Ureter (tissue), 1 donor: ENCODE measurements around the gene PARD3B. TPM values are rescaled to one million over a fixed set of nuclear protein-coding genes. Genes with fewer than 3 reads are reported as not detected.
A peak's percentile ranks its signal among the peaks of the same experiment; 100 is the strongest.

Source experiments
- DNase-seq: peaks from one replicate; pipeline ENCODE4 v3.0.0-alpha.2; 2020; ENCODE audit warnings: low spot score
- total RNA-seq: library from RNA; stranded (reverse); gene quantifications from one replicate; pipeline ENCODE4 v1.2.4, GENCODE V29; 2023
- donor health status: DM: yes; HTN: yes; CAD: no.

The PARD3B gene, protein sequence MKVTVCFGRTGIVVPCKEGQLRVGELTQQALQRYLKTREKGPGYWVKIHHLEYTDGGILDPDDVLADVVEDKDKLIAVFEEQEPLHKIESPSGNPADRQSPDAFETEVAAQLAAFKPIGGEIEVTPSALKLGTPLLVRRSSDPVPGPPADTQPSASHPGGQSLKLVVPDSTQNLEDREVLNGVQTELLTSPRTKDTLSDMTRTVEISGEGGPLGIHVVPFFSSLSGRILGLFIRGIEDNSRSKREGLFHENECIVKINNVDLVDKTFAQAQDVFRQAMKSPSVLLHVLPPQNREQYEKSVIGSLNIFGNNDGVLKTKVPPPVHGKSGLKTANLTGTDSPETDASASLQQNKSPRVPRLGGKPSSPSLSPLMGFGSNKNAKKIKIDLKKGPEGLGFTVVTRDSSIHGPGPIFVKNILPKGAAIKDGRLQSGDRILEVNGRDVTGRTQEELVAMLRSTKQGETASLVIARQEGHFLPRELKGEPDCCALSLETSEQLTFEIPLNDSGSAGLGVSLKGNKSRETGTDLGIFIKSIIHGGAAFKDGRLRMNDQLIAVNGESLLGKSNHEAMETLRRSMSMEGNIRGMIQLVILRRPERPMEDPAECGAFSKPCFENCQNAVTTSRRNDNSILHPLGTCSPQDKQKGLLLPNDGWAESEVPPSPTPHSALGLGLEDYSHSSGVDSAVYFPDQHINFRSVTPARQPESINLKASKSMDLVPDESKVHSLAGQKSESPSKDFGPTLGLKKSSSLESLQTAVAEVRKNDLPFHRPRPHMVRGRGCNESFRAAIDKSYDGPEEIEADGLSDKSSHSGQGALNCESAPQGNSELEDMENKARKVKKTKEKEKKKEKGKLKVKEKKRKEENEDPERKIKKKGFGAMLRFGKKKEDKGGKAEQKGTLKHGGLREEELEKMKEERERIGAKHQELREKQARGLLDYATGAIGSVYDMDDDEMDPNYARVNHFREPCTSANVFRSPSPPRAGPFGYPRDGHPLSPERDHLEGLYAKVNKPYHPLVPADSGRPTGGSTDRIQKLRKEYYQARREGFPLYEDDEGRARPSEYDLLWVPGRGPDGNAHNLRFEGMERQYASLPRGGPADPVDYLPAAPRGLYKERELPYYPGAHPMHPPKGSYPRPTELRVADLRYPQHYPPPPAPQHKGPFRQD (N-terminal part only)
- 31.4 TPM for total RNA-seq

DNA sequence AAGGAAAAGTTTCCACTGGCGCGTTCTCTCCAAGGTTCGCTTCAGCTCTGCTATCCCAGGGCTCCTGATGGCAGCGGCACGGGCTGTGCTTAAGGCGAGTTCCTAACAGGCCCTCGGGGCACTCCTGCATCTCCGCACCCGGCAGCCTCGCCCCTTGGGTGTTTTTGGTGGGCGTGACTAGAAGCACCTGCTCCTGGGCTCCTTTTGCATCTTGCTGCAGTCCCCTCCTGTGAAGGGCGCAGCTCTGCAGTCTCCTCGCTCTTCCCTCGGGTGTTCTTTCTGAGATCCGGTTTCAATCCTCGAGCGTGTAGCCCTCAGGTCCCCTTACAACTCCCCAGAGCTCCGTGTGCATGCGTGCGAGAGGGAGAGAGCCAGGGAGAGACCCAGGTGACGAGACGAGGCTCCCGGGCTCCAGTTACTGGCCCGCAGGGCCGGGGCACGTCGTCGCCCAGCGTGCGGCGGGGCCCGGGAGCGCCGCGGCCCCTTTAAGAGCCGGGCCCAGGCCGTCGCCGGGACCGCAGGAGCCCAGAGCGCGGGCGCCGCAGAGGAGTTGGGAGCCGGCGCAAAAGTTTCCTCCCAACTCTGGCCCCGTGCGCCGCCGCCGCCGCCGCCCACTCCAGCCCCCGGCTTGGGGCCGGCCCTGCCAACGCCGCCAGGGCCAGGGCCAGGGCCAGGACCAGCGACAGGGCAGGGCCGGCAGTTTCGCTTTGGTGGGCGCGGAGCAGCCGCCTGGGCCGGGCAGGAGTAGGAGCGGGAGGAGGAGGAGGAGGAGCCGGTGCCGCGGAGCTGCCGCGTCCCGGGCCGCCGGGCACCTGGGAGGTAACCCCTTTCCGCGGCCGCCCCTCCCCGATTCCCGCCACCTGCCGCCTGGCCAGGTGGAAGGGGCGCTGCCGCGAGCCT lies at the start of gene PARD3B:
TSS of gene PARD3B (plus strand) at position 515 of the 900 bp plus-strand sequence. CDS start 525 bp downstream, outside the sequence.
- DNase-seq = peak; percentile 59

DNA sequence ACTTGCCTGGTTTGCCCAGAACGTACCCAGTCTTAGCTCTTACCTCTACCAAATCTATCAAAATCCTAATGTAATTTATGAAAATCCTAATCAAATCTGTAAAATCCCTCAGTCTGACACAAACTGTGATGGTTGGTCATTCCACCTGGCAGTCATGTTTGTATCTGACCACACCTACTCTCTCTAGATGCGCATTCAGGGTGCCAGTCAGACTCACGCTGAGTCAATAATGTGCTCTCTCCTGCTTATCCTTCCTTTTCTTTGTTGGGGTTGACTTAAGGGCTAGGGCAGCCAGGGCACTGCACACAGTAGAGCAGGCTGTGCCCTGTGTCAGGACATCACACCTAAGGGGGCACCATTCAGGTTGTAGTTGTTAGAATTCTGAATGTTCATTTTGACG lies 48.5 kb upstream of the PARD3B start:
- no peak for DNase-seq

DNA sequence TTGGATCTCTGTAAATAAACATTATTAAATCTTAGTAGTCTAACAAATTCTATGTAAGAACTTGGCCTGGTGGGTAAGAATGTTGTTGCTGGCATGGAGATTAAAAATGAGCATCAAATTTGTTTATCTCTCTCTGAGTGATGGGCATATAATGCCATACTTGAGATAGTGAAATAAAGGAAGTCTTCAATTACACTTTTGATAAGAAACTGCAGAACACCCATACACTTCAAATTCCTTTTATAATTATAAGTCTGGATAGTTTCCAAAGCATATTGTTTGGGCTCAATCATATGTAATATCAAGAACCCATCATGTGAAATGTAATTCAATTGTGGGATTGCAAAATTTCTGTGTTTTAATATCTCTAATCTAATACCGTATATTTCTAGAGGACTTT lies 47.4 kb upstream of the PARD3B start:
- DNase-seq = no peak

DNA sequence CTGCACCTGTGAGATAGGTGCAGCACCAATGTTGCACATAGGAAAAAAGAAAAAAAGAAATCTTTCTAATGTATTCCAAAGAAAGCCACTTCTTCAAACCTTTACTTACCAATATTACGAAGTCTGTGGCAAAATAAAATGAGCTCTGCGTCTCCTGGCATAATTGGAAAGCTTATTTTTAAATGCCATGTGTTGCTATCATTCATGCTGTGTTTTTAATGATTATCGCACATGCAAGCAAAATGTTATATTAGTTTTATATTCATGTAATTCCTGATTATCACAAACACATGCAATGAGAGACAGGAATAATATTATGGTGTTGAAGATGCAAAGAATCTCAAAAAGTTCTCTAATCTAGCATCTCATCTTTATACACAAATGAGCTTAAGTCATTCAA lies 47.0 kb upstream of the PARD3B start:
- no peak for DNase-seq

DNA sequence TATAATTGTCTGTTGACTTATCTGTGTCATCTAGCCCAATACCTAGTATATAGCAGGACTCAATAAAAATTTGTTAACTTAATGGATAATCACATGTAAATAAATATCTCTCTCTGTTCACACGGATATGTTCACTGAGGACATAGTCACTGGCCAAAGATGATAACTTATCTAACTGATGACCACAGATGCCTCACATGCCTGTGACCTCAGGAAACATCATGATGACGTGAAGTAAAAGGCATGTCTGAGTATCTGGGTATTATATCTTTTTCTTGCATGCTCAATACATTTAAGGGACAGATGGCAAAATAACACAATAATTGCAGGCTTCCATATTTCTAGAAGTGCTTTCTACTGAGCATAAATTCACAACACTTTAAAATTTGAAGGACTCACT lies 41.4 kb upstream of the PARD3B start:
- no peak for DNase-seq

DNA sequence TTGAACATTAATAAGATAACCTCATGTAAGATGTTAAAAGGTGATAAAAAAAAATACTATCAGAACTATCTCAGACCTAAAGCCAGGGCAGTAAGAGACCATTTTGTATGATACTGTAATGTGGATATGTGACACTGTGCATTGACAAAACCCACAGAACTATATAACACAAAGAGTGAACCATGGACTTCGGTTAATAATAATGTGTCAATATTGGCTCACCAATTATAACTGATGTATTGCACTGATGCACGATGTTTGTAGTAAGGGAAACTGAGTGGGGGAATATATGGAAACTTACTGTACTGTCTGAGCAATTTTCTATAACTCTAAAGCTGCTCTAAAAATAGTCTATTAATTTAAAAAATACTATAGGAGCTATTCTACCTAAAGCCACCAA lies 40.7 kb upstream of the PARD3B start:
- no peak for DNase-seq

DNA sequence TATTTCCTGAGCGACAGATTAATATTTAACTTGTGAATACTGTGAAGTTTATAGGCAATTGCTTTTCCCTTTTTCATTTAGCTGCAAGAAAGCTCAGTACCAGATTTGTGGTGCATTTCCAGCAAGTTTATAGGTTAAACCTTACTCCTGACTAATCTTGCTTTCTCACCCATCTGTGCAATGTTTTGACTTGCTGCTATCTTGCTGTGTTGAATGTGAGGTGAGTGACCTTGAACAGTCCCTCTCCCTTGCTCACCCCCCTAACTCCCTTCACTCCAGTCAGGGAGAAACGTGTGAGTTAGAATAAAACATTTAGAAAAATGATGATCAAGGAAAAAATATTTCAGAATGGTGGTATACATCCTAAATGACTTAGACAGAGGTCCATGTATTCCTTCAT lies 39.8 kb upstream of the PARD3B start:
- no peak for DNase-seq

DNA sequence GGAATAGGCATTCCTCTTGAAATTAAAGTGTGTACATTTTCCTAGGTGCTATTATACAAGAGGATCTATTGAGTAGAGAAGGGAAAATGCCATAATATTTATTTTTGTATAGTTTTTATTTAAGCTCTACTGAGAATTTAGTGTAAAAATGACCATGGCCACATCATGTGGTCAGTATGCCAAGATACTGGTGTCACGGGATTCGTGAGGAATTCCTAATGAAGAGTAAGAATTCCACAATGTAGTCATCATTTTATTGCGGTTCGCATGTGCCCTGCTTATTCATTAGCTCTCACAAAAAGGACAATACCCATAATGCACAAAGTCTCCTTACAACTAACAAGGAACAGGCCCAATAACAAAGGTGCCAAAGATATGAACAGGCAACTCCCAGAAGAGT lies 39.3 kb upstream of the PARD3B start:
- DNase-seq = no peak

DNA sequence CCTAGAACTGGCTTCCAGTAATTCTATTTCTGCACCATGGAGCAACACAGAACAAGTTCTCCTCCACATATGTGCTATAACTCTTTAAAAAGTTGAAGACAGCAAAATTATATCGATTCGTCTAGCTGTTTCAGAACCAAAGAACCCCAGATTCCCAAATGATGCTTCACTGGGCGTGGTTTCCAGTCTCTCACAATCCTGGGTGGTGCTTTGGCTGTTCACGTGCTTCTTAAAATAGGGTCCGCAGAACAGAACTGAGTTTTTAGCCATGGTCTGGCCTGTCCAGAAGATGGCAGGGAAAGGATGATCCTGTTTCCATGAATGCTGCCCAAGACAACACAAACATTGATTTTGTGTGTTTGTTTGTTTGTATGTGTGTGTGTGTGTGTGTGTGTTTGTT lies 37.6 kb upstream of the PARD3B start:
- DNase-seq = no peak

DNA sequence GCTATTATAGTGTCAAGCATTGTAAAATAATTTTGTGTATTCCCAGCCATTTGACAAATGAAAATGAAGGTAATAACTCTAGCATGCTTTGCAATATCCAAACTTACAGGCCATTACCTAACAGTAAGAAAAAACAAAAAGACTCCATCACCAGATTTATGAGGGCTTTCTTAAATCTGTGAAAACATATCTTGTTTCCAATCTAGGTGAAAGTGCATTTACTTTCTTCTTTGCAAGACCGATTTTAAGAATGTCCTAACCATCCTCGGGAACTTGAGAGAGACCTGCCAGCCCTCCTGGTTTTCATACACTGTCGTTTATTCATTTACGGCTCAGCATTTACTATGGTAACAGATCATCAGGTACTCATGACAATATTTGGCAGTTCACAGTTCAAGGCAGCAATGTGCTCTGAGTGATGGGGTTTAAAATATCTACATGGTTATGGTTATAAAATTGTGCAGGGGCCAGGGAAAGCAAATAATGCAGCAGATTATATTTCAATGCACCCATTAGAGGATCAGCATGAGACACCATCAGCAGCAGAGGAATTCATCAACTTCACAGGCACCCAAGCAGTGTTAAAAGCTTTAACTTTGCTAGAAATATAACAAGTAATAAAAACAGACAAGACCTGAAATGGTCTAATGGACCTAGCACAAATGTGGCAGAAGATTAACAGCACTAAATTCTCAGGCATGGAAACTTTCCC lies 34.4 kb upstream of the PARD3B start:
- DNase-seq = no peak

DNA sequence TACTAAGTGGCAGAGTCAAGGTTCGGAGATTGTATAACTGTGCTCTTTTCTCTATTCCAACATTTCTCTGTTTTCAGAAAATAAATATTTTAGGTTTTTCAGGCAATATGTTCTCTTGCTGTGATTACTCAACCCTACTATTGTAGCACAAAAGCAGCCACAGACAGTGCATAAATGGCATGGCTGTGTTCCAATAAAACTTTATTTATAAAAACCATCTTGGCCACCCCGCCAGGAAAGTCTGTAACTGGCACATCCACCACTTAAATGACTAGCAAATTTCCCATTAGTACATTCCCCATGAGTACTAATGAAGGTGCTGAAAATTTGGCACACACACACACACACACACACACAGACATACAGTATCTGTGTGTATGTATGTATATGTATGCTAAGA lies 30.8 kb upstream of the PARD3B start:
- no peak for DNase-seq

DNA sequence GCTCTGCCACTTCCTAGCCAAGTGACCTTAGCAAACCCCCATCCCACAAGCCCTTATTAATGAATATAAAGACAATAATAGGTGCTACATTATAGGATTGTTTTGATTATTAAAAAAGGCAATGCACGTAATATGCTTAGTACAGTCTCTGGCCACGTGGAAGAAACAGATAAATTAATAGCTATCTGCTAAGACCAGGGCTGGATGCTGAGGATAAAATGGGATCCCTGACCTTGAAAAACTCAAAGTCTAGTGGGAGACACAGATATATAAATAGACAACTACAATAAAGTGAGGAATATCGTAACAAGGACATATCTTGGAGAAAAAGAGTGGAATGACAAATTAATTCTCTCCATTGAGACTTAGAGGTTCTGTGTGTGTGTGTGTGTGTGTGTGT lies 29.9 kb upstream of the PARD3B start:
- DNase-seq = no peak

DNA sequence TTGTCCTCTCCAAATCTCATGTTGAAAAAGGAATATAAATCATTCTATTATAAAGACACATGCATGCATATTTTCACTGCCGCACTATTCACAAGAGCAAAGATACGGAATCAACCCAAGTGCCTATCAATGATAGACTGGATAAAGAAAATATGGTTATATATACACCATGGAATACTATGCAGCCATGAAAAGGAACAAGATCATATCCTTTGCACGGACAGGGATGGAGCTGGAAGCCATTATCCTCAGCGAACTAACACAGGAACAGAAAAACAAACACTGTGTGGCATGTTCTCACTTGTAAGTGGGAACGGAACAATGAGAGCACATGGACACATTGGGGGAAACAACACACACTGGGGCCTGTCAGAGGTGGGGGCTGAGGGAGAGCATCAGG lies 28.1 kb upstream of the PARD3B start:
- DNase-seq = no peak

DNA sequence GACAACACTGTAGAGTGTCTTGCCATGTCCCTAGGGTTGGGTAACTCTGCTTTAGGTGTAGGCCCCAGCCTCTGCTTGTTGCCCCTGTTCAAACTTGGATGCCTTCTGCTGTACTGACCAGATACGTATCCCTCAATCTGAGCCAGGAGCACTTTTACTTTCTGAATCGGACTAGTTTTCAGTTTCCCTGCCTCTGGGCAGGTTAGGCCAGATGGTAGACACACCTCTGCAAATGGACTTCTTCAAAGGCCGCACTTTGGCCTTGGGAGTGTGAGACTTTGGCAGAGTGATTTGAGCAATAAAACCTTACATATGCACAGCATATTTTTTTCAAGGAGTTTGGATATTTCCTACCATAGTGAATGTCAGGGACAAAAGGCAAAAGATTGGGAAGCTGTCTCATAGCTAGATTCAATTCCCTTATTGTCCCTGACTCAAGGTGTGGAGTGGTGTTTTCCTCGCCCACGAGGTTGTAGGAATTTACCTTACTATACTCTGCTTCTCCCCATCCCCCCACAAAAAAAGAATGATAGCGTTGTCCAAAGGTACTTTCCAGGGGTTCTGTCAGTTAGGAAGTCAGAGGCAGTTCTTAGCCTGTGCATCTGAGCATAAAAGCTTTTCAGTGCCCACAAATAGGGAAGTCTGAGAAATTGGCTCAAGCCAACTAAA lies 15.3 kb upstream of the PARD3B start:
- no peak for DNase-seq

DNA sequence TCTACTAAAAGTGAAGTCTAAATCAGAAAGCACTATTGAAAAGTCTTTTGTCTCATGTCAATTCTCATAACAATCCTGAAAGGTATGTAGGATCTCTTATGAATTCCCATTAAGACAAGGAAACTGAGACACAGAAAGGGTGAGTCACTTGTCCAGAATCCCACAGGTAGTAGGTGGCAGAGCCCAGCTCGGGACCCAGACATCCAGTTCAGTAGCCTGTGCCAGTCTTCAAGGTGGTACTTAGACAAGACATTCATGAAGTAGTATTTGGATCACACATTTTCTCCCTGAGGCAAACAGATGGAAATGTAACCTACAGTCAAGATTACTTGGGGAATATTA lies 14.8 kb upstream of the PARD3B start:
- no peak for DNase-seq

DNA sequence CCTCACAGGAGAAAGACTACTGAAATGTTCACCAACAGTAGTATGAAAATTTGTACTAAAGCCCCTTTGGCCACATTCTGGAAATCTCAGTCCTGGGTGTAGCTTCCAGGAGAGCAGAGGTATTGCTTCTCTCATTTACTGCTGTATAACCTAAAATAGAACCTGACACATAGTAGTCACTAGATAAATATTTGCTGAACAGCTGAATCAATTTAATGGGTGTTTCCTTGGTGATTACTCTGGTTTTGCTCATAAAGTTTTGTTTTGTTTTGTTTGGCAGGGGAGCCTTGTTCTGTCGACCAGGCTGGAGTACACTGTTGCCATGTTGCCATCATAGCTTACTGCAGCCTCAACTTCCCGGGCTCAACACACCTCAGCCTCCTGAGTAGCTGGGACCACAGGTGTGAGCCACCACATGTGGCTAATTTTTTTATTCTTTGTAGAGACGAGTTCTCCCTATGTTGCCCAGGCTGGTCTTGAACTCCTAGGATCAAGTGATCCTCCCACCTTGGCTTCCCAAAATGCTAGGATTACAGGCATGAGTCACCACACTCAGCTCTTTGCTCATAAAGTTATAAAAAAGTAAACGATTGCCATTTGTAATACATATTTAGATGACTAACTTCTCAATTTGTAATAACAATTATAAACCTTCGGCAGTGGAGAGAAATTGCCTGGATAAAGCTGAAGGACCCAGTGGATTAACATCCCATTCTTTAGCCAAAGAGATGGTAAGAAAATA lies 11.5 kb upstream of the PARD3B start:
- DNase-seq = no peak

DNA sequence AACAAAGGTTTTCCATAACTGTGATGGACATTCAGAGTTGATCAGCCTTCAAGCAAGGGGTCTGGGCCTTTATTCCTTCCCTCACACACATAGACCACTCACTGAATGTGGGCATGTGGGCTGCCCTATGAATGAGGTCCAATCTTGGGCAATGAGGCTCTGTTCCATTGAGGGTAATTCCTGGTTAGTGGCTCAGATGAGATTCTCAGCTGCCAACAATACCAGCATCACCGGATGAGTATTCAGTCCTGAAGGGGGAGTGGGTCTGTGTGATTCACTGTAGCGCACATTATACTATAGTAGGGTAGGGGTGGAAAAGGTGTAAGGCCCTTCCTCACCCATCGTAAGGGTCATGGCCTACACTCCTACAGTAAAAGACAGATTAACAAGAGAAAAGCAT lies 9.9 kb upstream of the PARD3B start:
- no peak for DNase-seq

DNA sequence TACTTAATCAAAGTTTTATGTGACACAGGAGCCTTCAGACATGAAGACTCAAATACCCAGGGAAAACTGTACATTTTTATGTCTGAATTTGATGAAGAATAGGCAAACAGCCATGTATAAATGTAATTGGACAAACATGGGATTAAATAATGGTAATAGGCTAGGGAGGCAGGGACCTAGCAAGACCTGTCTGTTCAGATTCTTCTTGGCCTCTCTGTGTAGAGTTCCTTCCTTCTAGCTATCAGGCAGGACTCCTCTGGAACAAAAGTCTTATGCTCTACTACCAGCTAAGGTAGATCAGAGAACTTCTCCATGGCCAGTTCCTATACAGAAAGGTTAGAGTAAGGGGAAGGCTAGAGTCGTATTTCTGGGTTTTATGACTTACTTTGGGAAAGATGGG lies 9.5 kb upstream of the PARD3B start:
- no peak for DNase-seq

DNA sequence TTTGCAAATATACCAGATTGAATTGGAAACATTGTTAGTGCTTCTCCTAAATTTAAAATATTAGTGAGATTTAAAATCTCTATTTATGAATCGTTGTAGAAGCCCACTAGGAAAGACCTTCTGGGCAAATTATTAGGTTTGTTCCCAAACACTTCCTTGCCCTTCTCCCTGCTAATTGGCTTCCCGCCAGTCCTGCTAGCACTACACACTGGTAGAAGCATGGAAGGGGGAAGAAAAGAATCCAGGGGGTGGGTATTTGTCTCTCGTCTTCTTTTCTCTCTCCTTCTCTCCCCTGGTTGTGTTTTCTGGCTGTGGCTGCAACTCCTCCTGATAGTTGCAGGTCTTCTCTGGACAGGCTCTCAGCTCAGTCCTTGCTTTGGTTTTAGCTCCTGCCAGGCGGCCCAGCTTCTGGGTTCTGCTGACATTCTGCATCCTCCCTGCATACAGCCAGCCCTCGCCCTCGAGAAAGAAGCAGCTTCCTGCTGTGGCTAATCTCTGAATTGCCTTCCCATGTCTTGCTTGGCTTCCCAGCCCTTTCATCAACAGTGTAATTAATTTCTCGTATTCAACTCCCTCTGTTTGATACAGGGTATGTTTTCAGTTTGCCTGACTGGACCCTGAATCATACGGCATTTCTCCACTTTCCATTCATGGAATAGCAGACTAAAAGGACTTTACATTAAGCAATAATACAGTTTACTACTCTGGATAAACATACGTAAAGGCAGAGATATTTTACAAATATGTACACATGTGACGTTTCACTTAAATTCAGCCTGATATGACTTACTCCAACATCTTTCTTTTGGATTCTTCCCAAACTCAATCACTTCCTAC lies 6.9 kb upstream of the PARD3B start:
- DNase-seq = no peak
